Esophagus muscularis mucosa (tissue), 4 donors: ENCODE data around the gene NGRN.
"Not testable (repeated sequence)": the region's sequence is repeated elsewhere in the genome, so short reads cannot be mapped to it uniquely, and the experiment has no call there.

Source experiments
- EP300 ChIP-seq: sonication (generic); formaldehyde crosslinking; IDR thresholded peaks from one replicate; pipeline ENCODE4 v1.6.1; 2017; ENCODE audit warnings: antibody characterized with exemption
- POLR2A ChIP-seq: fragments of 450-650 bp; IDR thresholded peaks from one replicate; pipeline ENCODE4 v1.6.1; 2017; ENCODE audit warnings: antibody characterized with exemption, moderate library complexity, mild to moderate bottlenecking, low read depth
- POLR2AphosphoS5 ChIP-seq, 2 donors: sonication (generic); formaldehyde crosslinking; IDR thresholded peaks; one replicate each; pipeline ENCODE4 v1.6.1; 2017; ENCODE audit warnings: antibody characterized with exemption in 2 of 2
- TF ChIP-seq, protein P1 (sequence below), 3 experiments: fragments of 200-600 bp in 2 of 3; fragments of 450-650 bp in 1 of 3; sonication (generic) in 2 of 3; IDR thresholded peaks; one replicate each; pipeline ENCODE4 v1.5.1; 2017 to 2019; ENCODE audit warnings: antibody characterized with exemption in 3 of 3, mild to moderate bottlenecking in 2 of 3, moderate library complexity in 1 of 3

DNA sequence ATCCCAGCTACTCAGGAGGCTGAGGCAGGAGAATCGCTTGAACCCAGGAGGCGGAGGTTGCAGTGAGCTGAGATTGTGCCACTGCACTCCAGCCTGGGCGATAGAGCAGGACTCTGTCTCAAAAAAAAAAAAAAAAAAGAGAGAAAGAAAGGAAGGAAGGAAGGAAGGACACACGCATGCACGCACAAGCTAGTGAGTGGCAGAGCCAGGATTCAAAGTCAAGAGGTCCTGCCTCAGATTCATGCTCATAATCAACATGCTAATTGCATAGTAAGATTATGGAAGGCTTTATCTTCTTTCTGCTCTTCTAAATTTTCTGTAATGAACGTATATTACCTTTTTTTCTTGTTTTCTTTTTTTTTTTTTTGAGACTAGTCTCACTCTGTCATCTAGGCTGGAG lies 4.7 kb upstream of the NGRN start:
- TF ChIP-seq, protein P1, sequence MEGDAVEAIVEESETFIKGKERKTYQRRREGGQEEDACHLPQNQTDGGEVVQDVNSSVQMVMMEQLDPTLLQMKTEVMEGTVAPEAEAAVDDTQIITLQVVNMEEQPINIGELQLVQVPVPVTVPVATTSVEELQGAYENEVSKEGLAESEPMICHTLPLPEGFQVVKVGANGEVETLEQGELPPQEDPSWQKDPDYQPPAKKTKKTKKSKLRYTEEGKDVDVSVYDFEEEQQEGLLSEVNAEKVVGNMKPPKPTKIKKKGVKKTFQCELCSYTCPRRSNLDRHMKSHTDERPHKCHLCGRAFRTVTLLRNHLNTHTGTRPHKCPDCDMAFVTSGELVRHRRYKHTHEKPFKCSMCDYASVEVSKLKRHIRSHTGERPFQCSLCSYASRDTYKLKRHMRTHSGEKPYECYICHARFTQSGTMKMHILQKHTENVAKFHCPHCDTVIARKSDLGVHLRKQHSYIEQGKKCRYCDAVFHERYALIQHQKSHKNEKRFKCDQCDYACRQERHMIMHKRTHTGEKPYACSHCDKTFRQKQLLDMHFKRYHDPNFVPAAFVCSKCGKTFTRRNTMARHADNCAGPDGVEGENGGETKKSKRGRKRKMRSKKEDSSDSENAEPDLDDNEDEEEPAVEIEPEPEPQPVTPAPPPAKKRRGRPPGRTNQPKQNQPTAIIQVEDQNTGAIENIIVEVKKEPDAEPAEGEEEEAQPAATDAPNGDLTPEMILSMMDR (IDR thresholded peaks at IDR 0.05) = not testable (repeated sequence)
- TF ChIP-seq POLR2A; POLR2AphosphoS5 (IDR thresholded peaks at IDR 0.05); EP300: not testable (repeated sequence)
